Caco-2 (cell line): ENCODE measurements around the gene TFAP2A. TPM values are rescaled to one million over a fixed set of nuclear protein-coding genes. Genes with fewer than 3 reads are reported as not detected.

Experiments used
- BruUV-seq: library from RNA; stranded (reverse); fragments of 400-500 nt; replicated peaks from 2 replicates; lab custom pipeline; 2021; lab: Mats Ljungman, UMichigan
- CTCF ChIA-PET: fragments of 300-600 bp; sonication (Branson Sonifier 250); formaldehyde crosslinking; loops from one replicate; lab custom pipeline; 2022; ENCODE audit warnings: antibody characterized with exemption; lab: Charles Lee
- POLR2A ChIA-PET: fragments of 300-600 bp; sonication (Branson Sonifier 250); formaldehyde crosslinking; loops from one replicate; lab custom pipeline; 2022; ENCODE audit warnings: antibody characterized with exemption; lab: Charles Lee
- DNase-seq, 2 experiments: peaks; one replicate each; pipeline versions ENCODE4 v3.0.0 to v3.0.0-alpha.2; 2020 to 2022
- H3K27me3 ChIP-seq: replicated peaks from 2 replicates; pipeline ENCODE4 v1.6.0; 2011; ENCODE audit warnings: low read length; ENCODE audit not compliant: control insufficient read depth, insufficient read depth
- H3K36me3 ChIP-seq: 2 replicates; pipeline ENCODE4 v1.5.1; 2011; ENCODE audit warnings: low read length; ENCODE audit not compliant: control insufficient read depth, insufficient read depth
- H3K4me1 ChIP-seq: fragments of 250-450 bp; sonication (Bioruptor Pico); 2 replicates; pipeline ENCODE4 v1.5.1; 2020; ENCODE audit warnings: mild to moderate bottlenecking
- H3K4me3 ChIP-seq: 2 replicates; pipeline ENCODE4 v1.5.1; 2011; ENCODE audit warnings: low read depth, mild to moderate bottlenecking, control low read depth, low read length
- H3K9me3 ChIP-seq: fragments of 250-450 bp; sonication (Bioruptor Pico); 2 replicates; pipeline ENCODE4 v1.5.1; 2020; ENCODE audit warnings: mild to moderate bottlenecking, moderate library complexity
- H3K27ac Mint-ChIP-seq: one replicate; pipeline ENCODE4 v1.8.0; 2022; ENCODE audit warnings: mixed read lengths; ENCODE audit not compliant: unreplicated experiment
- H3K27me3 Mint-ChIP-seq: one replicate; pipeline ENCODE4 v1.8.0; 2022; ENCODE audit warnings: mixed read lengths; ENCODE audit not compliant: insufficient read depth, unreplicated experiment
- H3K36me3 Mint-ChIP-seq: one replicate; pipeline ENCODE4 v1.8.0; 2022; ENCODE audit warnings: mild to moderate bottlenecking, mixed read lengths; ENCODE audit not compliant: insufficient read depth, unreplicated experiment
- H3K4me1 Mint-ChIP-seq: one replicate; pipeline ENCODE4 v1.8.0; 2022; ENCODE audit warnings: low read depth, mixed read lengths; ENCODE audit not compliant: unreplicated experiment
- H3K4me3 Mint-ChIP-seq: one replicate; pipeline ENCODE4 v1.8.0; 2022; ENCODE audit warnings: mild to moderate bottlenecking, moderate library complexity, mixed read lengths; ENCODE audit not compliant: unreplicated experiment
- H3K9me3 Mint-ChIP-seq: one replicate; pipeline ENCODE4 v1.8.0; 2022; ENCODE audit warnings: mixed read lengths; ENCODE audit not compliant: unreplicated experiment
- CTCF ChIP-seq, 2 experiments: fragments of 200-600 bp in 1 of 2; IDR thresholded peaks; 1 replicate in 1 of 2; 2 replicates in 1 of 2; pipeline versions ENCODE4 v1.5.1 to v1.8.0; 2011 to 2022; ENCODE audit warnings: antibody characterized with exemption in 1 of 2, control low read depth in 1 of 2, inconsistent platforms in 1 of 2, low read depth in 1 of 2, low read length in 1 of 2, mild to moderate bottlenecking in 1 of 2, moderate library complexity in 1 of 2; ENCODE audit not compliant: insufficient read depth in 1 of 2, severe bottlenecking in 1 of 2, unreplicated experiment in 1 of 2
- intact Hi-C: fragments of 100-400 bp; cut with micrococcal nuclease; formaldehyde crosslinking; loops from one replicate; pipeline ENCODE4 v1.10.0; 2022; ENCODE audit not compliant: unreplicated experiment
- total RNA-seq: library from RNA; stranded (reverse); gene quantifications from 2 replicates; pipeline ENCODE4 v1.2.3, GENCODE V29; 2022

The TFAP2A gene
- total RNA-seq, 1 experiment from 2014 or later, result 6.3 TPM

GRCh38 chr6:10391799-10392198, 23.1 kb downstream of the TFAP2A start:
- Mint-ChIP-seq H3K27me3 (no peaks in the 10 kb centered on the region), H3K4me1 (no peaks in the 10 kb centered on the region), H3K27ac (no peak overlapping the region), H3K36me3 (peaks cover 1% of the 10 kb centered on the region), H3K4me3 (no peak overlapping the region), H3K9me3 (no peaks in the 10 kb centered on the region)
- Histone ChIP-seq H3K4me1 (no peaks in the 10 kb centered on the region), H3K4me3 (no peak overlapping the region), H3K9me3 (no peaks in the 10 kb centered on the region), H3K27me3 (no peaks in the 10 kb centered on the region), H3K36me3 (no peaks in the 10 kb centered on the region)
- no peak for TF ChIP-seq CTCF (IDR thresholded peaks at IDR 0.05; ENCODE audit: insufficient read depth in 1 of 2, low read depth in 1 of 2, low read length in 1 of 2, severe bottlenecking in 1 of 2, unreplicated experiment in 1 of 2)
- POLR2A ChIA-PET, result no interaction called here
- intact Hi-C loops, result no loop called here
- BruUV-seq, result no TSS peak
- DNase-seq, result no peak
- CTCF ChIA-PET, result no interaction called here

GRCh38 chr6:10391299-10391630, 23.6 kb downstream of the TFAP2A start:
- H3K27ac Mint-ChIP-seq, result no peak overlapping the region
- no peaks in the 10 kb centered on the region for H3K36me3 Mint-ChIP-seq
- H3K27me3 ChIP-seq, result no peaks in the 10 kb centered on the region
- intact Hi-C loops, result no loop called here
- no peaks in the 10 kb centered on the region for H3K9me3 ChIP-seq
- ChIA-PET POLR2A (no interaction called here), CTCF (no interaction called here)
- BruUV-seq, result no TSS peak
- no peak overlapping the region for H3K4me3 ChIP-seq
- H3K4me1 ChIP-seq, result no peaks in the 10 kb centered on the region
- H3K9me3 Mint-ChIP-seq, result no peaks in the 10 kb centered on the region
- no peaks in the 10 kb centered on the region for H3K36me3 ChIP-seq
- no peak overlapping the region for H3K4me3 Mint-ChIP-seq
- no peaks in the 10 kb centered on the region for H3K27me3 Mint-ChIP-seq
- DNase-seq, result no peak
- no peak for TF ChIP-seq CTCF (IDR thresholded peaks at IDR 0.05; ENCODE audit: insufficient read depth in 1 of 2, low read depth in 1 of 2, low read length in 1 of 2, severe bottlenecking in 1 of 2, unreplicated experiment in 1 of 2)
- no peaks in the 10 kb centered on the region for H3K4me1 Mint-ChIP-seq

GRCh38 chr6:10390495-10391298, 24.2 kb downstream of the TFAP2A start:
- POLR2A ChIA-PET, result no interaction called here
- no peaks in the 10 kb centered on the region for H3K4me1 ChIP-seq
- H3K27ac Mint-ChIP-seq, result no peak overlapping the region

More at GRCh38 chr6:10390495-10391298, 24.2 kb downstream of the TFAP2A start:
- no peaks in the 10 kb centered on the region for H3K27me3 Mint-ChIP-seq
- no peaks in the 10 kb centered on the region for H3K4me1 Mint-ChIP-seq
- H3K4me3 ChIP-seq, result no peak overlapping the region
- TF ChIP-seq CTCF (IDR thresholded peaks at IDR 0.05; ENCODE audit: insufficient read depth in 1 of 2, low read depth in 1 of 2, low read length in 1 of 2, severe bottlenecking in 1 of 2, unreplicated experiment in 1 of 2), result no peak
- intact Hi-C loops, result no loop called here
- no peak overlapping the region for H3K4me3 Mint-ChIP-seq
- H3K27me3 ChIP-seq, result no peaks in the 10 kb centered on the region
- BruUV-seq, result no TSS peak
- H3K9me3 Mint-ChIP-seq, result no peaks in the 10 kb centered on the region
- DNase-seq, result no peak
- CTCF ChIA-PET, result no interaction called here
- H3K9me3 ChIP-seq, result no peaks in the 10 kb centered on the region
- no peaks in the 10 kb centered on the region for H3K36me3 ChIP-seq
- no peaks in the 10 kb centered on the region for H3K36me3 Mint-ChIP-seq
